Ramos (cell line): ENCODE data around the gene SLC15A2.
"Not testable (repeated sequence)": the region's sequence is repeated elsewhere in the genome, so short reads cannot be mapped to it uniquely, and the experiment has no call there.

Source experiments
- in situ Hi-C: fragments of 300-500 bp; cut with MboI; formaldehyde crosslinking; loops from one replicate; pipeline ENCODE4 v1.14.3; 2022; ENCODE audit warnings: low sequenced_read_pairs; ENCODE audit not compliant: unreplicated experiment

The SLC15A2 gene

DNA sequence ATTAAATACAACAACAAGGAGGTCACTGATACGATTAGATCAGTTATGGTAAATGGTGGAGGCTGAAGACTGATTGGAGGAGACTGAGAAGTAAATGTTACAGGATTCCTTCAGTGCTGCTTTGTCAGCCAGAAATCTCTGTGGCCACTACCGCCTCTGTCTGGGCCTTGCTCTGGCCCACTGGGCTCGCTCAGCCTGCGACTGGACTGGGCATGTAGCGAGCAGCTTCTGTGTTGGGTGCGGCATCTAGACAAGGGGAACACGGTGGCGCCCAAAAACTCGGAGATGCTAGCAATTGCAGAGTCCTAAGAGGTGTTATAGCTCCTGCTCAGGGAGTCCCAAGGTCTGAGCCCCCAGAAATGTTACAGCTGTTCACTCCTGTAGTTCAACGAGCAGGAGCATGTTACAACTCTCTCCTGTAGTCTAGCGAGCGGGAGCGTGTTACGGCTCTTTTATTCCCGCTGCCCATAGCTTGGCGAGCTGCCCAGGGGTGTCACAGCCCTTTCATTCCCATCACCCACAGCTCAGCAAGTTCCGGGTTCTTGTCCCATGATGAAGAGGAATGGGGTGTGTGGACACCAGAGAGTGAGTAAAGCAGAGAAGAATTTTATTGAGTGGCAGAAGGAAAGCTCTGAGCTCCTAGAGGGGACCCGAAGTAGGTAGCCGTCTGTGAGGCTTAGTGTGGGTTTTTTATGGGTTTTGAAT lies 24.7 kb downstream of the SLC15A2 start:
- in situ Hi-C loops: no loop called here

DNA sequence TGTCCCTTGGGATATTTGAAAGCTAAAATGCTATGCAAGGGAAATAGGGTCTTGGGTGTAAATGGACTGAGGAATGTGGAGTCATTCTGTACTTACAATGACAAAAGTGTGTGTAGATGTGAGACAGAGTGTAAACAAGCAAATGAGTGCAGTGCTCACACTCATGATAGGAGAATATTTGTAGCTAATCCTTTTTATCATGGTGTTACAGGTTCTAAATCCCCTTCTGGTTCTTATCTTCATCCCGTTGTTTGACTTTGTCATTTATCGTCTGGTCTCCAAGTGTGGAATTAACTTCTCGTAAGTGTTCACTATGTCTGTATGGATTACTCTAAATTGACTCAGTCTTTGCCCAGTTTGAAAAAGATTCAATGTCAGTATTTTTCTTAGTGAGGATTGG lies 30.5 kb downstream of the SLC15A2 start:
- in situ Hi-C loops: no loop called here

DNA sequence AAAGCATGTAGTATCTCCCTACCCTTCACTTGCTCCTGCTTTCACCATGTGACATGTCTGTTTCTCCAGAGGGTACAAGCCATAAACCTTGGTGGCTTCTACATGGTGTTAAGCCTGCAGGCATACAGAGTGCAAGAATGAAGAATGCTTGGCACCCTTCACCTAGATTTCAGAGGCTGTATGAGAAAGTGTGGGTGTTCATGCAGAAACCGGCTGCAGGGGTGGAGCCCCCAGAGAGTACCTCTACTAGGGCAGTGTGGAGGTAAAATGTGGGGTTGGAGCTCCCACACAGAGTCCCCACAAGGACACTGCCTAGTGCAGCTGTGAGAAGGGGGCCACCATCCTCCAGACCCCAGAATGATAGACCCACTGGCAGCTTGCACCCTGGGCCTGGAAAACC lies 32.2 kb downstream of the SLC15A2 start:
- in situ Hi-C loops: no loop called here

DNA sequence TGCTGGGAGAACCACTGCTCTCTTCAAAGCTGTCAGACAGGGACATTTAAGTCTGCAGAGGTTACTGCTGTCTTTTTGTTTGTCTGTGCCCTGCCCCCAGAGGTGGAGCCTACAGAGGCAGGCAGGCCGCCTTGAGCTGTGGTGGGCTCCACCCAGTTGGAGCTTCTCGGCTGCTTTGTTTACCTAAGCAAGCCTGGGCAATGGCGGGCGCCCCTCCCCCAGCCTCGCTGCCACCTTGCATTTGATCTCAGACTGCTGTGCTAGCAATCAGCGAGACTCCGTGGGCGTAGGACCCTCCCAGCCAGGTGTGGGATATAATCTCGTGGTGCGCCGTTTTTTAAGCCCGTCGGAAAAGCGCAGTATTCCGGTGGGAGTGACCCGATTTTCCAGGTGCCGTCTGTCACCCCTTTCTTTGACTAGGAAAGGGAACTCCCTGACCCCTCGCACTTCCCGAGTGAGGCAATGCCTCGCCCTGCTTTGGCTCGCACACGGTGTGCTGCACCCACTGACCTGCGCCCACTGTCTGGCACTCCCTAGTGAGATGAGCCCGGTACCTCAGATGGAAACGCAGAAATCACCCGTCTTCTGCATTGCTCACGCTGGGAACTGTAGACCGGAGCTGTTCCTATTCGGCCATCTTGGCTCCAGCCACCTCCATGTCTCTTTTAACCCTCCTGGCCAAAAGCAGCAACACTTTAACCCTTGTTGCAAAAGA lies 44.1 kb downstream of the SLC15A2 start:
- in situ Hi-C loops: not testable (repeated sequence)

DNA sequence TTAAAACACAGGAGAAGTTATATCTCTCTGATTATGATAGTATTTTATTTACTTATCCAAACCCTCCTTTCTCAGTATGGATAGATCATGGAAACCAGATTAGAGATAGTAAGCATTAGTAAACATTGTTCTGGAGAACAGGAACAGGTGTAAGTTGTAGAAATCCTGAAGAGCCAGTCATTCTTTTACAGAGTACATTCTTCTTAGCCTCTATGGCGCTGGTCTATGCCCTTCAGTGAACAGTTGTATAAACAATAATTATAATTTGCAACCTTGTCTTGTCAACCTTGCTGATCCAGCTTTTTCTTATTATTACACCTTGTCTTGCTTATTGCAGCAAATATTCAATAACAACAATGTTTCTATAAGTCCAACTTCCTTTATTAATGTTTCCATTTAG lies 47.4 kb downstream of the SLC15A2 start:
- in situ Hi-C loops: no loop called here

DNA sequence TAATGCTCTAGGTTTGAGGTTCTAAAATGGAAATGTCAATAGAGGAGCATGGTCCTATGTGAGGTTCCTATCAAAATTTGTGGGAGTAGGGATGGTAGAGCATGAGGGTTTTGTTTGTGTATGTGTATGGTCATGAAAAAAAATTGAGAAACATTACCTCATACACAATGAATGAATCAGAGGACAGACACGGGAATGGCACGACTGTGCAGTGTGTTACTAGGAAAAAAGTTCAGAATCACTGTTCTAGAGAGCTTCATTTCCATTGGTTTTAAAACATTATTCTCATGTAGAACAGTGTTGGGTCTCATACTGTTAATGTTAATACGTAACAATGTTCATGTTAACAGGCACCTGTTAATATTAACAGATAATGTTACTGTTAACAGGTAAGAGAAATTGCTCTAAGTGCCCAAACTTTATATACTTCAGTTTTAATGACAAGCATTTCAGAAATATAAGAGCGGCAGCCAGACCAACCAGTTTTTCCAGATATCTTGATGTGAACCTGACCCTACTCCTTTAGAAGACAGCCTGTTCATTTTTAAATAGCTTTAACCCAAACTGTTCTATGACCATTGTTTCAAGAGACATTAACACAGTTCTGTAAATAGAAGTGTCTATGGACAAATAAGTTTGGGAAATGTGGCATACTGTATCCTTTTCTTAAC lies 48.0 kb downstream of the SLC15A2 start:
- in situ Hi-C loops: no loop called here

DNA sequence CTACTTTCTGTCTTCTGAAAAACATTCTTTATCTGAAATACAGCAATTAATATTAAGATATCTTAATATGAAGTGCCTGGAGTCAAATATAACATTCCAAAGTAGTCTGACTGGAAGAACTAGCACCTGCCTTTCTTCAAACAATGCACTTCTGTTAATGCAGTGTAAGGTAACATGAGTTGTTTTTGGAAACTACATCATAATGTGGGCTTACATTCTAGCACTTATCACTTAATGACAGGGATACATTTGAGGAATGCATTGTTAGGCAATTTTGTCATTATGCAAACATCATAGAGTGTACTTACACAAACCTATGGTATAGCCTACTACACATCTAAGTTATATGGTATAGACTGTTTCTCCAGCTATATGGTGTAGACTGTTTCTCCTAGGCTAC lies 49.2 kb downstream of the SLC15A2 start:
- in situ Hi-C loops: no loop called here

DNA sequence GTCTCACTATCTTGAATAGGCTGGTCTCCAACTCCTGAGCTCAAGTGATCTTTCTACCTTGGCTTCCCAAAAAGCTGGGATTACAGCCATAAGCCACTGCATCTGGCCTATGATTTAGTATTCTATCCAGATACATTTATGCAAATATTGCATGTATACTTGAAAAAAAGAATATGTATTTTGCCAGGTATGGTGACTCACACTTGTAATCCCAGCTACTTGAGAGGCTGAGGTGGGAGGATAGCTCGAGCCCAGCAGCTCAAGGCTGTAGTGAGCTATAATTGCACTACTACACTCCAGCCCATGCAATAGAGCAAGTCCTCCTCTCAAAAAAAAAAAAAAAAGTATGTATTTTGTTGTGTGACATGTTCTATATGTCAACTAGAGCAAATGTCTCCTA lies 54.4 kb downstream of the SLC15A2 start:
- in situ Hi-C loops: no loop called here

DNA sequence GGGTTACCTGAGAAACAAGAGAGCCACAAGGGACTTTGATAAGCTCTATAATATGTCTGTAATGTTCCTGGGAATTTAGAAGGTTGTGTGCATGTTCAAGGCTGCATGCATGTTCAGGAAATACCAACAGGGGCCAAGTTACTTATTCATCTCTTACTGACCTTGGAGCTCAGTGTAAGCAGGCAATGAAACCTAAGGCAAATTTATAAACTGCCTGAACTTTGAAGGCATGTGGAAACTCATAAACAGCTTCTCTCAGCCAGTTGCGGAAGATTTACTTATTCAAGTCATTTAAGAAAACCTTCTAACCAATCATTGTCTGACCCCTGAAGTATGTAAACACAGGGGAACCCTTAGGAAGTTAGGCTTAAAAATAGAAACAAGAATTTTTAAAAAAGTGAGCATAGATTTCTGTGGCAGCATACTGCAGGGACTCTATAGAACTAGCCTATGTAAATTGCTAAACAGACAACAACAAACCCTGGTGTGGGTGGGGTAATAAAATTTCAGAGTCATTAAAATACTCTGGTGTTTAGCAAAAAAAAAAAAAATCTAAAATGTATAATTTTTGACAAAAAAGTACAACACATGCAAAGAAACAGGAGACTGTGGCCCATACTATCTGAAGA lies 57.2 kb downstream of the SLC15A2 start:
- in situ Hi-C loops: no loop called here

DNA sequence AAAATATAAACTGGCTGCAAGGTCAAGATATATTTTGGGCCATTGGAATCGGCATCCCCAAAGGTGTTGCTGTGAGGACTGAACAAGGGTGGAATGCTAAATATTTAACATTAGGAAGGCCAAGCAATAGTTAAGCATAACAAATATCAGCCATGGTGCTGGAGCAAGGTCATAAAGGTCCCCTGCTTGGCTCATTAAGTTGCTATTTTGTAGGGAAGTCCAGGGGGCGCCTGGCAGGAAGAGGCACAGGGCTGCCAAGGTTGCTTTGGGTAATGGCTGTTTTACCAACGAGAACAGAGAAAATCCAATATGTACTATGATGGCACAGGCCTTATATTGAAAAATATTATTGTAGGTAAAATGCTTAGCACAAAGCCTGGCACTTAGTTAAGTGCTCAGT lies 62.2 kb downstream of the SLC15A2 start:
- in situ Hi-C loops: no loop called here

DNA sequence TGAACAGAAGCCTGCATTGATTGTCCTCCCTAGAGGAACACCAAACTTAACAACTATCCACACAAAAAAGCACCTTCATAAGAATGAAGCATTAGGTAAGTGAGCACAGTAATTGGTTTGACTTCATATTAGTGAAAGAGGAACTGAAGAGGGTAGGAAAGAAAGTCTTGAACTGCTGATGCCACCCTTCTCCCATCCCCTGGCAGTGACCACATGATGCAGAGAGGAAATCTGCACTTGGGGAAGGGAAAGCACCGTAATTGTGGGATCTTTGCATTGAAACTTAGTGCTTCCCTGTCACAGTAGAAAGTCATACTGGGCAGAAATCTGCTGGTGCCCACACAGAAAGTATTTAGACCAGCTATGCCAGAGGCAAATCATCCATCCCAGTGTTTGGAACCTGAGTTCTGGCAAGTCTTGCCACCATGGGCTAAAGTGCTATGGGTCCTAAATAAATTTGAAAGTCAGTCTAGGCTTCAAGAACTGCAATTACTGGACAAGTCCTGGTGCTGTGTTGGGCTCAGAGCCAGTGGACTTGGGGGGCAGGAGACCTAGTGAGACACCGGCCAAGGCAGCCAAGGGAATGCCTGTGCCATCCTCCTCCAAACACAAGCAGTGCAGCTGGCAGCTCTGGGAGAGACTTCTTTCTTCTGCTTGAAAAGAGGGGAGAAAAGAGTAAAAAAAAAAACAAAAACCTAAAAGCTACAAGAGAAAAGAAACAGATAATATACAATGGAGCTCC lies 63.6 kb downstream of the SLC15A2 start:
- in situ Hi-C loops: no loop called here

DNA sequence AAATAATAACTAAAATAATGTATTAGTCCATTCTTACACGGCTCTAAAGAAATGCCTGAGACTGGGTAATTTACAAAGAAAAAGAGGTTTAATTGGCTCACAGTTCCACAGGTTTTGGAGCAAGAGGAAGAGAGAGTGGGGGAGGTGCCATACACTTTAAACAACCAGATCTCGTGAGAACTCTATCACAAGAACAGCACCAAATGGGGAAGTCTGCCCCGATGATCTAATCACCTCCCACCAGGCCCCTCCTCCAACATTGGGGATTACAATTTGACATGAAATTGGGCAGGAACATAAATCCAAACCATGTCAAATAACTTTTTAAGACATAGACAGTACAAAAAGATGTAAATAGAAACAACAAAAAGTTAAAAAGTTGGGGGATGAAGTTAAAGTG lies 64.6 kb downstream of the SLC15A2 start:
- in situ Hi-C loops: no loop called here

DNA sequence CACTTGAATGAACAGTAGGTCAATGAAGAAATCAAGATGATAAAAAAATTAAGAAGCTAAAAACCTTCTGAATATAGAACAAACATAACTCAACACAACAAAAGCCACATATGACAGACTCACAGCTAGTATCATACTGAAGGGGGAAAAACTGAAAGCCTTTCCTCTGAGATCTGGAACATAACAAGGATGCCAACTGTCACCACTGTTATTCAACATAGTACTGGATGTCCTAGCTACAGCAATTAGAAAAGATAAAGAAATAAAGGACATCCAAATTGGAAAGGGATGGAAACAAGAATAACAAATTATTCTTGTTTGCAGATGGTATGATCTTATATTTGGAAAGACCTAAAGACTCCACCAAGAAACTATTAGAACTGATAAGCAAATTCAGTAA lies 67.1 kb downstream of the SLC15A2 start:
- in situ Hi-C loops: no loop called here

DNA sequence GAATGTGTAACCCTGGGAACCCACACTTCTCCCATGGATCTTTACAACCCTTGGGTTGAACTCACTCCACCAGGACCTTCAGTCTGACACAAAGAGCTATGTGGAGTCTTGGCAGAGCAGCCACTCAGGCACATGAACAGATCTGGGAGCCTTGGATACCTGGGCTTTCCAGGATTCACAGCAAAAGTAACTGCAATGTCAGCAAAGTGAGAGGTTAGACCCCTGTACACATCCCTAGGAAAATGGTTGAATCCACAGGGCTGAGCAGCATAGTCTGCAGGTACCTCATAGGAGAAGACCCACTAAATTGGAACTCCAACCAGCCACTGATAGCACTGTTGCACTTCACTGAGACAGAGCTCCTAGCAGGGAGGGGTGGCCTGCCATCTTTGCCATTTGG lies 68.2 kb downstream of the SLC15A2 start:
- in situ Hi-C loops: no loop called here

DNA sequence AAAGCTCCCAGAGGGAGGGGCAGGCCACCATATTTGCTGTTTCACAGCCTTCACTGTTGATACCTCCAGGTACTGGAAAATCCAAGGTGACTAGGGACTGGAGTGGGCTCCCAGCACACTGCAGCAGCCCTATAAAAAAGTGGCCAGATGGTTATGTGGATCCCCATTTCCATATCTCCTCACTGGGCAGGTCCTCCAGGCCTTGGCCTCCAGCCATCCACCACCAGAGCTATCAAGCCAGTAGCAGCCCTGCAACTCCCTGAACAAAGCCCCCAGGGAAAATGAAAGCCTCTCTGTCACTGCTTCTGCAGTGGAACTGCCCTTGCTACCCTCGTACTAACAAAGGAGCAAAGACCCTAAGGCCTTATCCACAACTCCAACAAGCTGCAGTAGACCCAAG lies 69.4 kb downstream of the SLC15A2 start:
- in situ Hi-C loops: no loop called here

DNA sequence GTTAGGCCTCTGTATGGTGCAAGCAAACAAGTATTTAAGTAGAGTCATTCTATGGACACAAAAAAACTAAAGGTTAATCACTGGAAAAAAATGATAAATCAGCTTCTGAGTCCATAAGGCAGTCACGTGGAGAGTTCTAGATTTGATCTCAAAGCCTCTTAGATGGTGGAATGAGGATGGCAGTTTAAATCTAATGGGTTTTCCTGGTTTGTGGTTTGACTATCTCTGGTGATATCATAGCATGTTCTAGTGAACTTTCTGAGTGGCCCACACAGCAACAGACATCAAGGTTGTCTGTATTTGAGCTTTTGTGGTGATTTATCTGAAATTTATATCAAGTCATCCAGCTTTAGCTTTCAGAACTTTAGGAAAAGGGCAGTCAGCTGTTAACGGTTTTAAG lies 75.4 kb downstream of the SLC15A2 start:
- in situ Hi-C loops: no loop called here

DNA sequence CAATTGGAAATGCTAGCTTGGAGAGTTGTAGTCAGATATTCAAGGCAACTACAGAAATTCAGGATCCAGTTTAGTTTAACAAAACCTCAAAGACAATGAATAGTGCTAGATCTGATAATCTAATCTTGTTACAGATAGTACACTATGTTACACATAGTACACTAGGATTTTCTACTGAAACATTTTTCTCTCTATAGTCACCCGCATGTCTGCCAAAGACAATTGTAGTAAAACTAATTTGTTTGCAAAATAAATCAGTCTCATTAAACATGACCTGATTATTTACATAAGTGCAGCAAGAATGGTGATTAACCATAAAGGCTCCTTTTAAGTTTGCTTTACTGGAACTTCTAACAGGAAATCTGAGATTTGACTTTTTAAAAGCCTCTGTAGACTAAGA lies 75.8 kb downstream of the SLC15A2 start:
- in situ Hi-C loops: no loop called here

DNA sequence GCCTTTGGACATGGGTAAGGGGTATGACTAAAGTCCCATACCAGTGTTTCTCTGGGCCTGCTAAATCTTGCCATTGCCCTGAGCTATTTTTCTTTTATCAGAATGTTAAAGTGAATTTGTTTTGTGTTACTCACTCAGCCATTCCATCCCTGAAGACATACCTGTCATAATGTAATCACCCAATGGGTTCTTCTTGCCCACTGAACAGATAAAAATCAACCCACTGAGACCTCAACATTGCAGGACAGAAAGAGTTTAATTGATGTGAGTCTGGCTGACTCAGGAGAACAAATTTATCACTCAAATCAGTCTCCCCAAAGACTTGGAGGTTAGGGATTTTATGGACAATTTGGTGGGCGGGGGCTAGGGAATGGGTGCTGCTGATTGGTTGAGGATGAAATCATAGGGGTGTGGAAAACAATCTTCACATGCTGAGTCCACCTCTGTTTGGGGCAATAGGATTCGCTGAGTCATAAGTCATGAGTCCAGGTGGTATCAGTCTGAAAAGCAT lies 80.5 kb downstream of the SLC15A2 start:
- in situ Hi-C loops: no loop called here

DNA sequence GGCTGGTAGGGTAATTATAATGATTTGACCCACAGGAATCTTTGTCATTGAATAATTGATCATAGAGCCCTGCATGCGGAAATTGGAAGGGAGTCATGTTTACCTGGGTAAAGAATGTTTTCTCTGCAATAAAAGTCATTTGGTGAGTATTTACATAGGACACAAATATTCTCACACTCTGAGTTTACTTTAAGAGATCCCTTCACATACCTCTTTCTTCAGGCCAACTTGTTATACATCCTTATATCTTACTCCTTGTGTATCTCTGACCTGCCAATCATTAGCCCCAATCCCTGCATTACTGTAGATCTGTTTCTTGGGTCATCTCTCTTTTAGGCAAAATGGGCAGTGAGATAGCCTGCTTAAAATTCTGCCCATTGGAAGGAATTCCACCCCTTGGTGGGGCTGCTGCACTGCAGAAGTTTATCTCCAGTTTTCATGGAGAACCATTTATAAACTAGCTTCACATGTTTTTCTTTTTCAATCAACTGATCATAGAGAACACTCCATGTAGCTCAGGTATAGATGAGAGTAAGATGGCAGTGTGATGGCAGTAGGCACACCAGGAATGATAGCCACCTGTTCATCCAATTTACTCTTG lies 81.6 kb downstream of the SLC15A2 start:
- in situ Hi-C loops: no loop called here

DNA sequence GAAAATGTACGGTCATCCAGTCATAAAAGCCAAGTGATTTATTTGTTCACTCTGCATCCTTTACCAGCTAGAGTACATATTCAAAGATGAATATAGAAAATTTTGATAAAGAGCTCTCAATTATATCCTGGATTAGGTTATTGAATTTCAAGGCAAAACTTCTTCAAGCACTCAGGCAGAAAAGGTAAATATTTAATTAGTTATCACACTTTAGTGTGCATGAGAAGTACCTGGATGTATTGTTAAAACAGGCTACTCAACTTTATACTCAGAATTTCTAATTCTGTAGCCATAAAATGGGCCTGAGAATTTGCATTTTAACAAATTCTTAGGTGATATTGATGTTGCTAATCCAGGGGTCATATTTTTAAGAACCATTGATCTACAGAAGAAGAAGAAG lies 82.5 kb downstream of the SLC15A2 start:
- in situ Hi-C loops: no loop called here
